WTC11 (cell line): Measurements from ENCODE around the gene NXT1. TPM values are rescaled to one million over a fixed set of nuclear protein-coding genes. Genes with fewer than 3 reads are reported as not detected.

Experiments
- ATAC-seq: fragments of 200-7000 bp; cut with Tn5 transposase; 2 replicates; pipeline ENCODE4 v1.10.0; 2021; ENCODE audit warnings: mild to moderate bottlenecking, moderate library complexity
- CTCF ChIA-PET: fragments of 300-600 bp; sonication (Branson Sonifier 250); formaldehyde crosslinking; loops from one replicate; lab custom pipeline; 2021; ENCODE audit warnings: antibody characterized with exemption; lab: Charles Lee
- POLR2A ChIA-PET: fragments of 350-600 bp; sonication (Branson Sonifier 250); formaldehyde crosslinking; loops from one replicate; lab custom pipeline; 2021; ENCODE audit warnings: antibody characterized with exemption; lab: Charles Lee
- DNase-seq: peaks from one replicate; pipeline ENCODE4 v3.0.0; 2021; ENCODE audit warnings: low spot score
- H3K27ac Mint-ChIP-seq: 2 replicates; pipeline ENCODE4 v1.8.0; 2021; ENCODE audit warnings: mixed read lengths
- H3K27me3 Mint-ChIP-seq: 2 replicates; pipeline ENCODE4 v1.8.0; 2021; ENCODE audit warnings: low read depth, mild to moderate bottlenecking, moderate library complexity, mixed read lengths
- H3K36me3 Mint-ChIP-seq: 2 replicates; pipeline ENCODE4 v1.8.0; 2021; ENCODE audit warnings: mixed read lengths
- H3K4me1 Mint-ChIP-seq: 2 replicates; pipeline ENCODE4 v1.8.0; 2022; ENCODE audit warnings: mixed read lengths
- H3K4me3 Mint-ChIP-seq: 2 replicates; pipeline ENCODE4 v1.8.0; 2021; ENCODE audit warnings: mild to moderate bottlenecking, moderate library complexity, mixed read lengths
- H3K9me3 Mint-ChIP-seq: 2 replicates; pipeline ENCODE4 v1.8.0; 2021; ENCODE audit warnings: mixed read lengths
- ATF2 ChIP-seq: sonication (generic); formaldehyde crosslinking; IDR thresholded peaks from 2 replicates; pipeline ENCODE4 v1.8.1; 2022; ENCODE audit warnings: low read depth, missing genetic modification reagents, borderline replicate concordance
- CDX4 ChIP-seq: fragments of 250-450 bp; sonication (Bioruptor Pico); IDR thresholded peaks from 2 replicates; pipeline ENCODE4 v1.9.0; 2021; ENCODE audit warnings: moderate library complexity, mild to moderate bottlenecking, inconsistent platforms, borderline replicate concordance
- ELF4 ChIP-seq: sonication (generic); formaldehyde crosslinking; IDR thresholded peaks from 2 replicates; pipeline ENCODE4 v1.8.1; 2022; ENCODE audit warnings: low read depth, mild to moderate bottlenecking, moderate library complexity, missing genetic modification reagents
- GTF2I ChIP-seq: fragments of 250-450 bp; sonication (Bioruptor Pico); conservative IDR thresholded peaks from 2 replicates; pipeline ENCODE4 v1.4.0; 2021; ENCODE audit warnings: mild to moderate bottlenecking
- HMGXB4 ChIP-seq: sonication (generic); formaldehyde crosslinking; IDR thresholded peaks from 2 replicates; pipeline ENCODE4 v1.8.1; 2023; ENCODE audit warnings: mild to moderate bottlenecking, moderate library complexity, missing genetic modification reagents
- IRF1 ChIP-seq: sonication (generic); formaldehyde crosslinking; IDR thresholded peaks from 2 replicates; pipeline ENCODE4 v1.8.0; 2023; ENCODE audit warnings: missing genetic modification reagents
- MXD4 ChIP-seq: fragments of 250-450 bp; sonication (Bioruptor Pico); IDR thresholded peaks from 2 replicates; pipeline ENCODE4 v1.8.0; 2021; ENCODE audit warnings: mild to moderate bottlenecking, moderate library complexity, borderline replicate concordance
- NFYB ChIP-seq: sonication (generic); formaldehyde crosslinking; conservative IDR thresholded peaks from 2 replicates; pipeline ENCODE4 v1.8.0; 2022; ENCODE audit warnings: low read depth, missing genetic modification reagents
- NR2C2 ChIP-seq: sonication (generic); formaldehyde crosslinking; IDR thresholded peaks from 2 replicates; pipeline ENCODE4 v1.8.0; 2022; ENCODE audit warnings: mild to moderate bottlenecking, missing genetic modification reagents
- PREB ChIP-seq: sonication (generic); formaldehyde crosslinking; IDR thresholded peaks from 2 replicates; pipeline ENCODE4 v1.8.1; 2022; ENCODE audit warnings: mild to moderate bottlenecking, missing genetic modification reagents, moderate library complexity, borderline replicate concordance
- TEAD1 ChIP-seq: sonication (generic); formaldehyde crosslinking; IDR thresholded peaks from 2 replicates; pipeline ENCODE4 v1.8.0; 2022; ENCODE audit warnings: mild to moderate bottlenecking, missing genetic modification reagents
- TP53 ChIP-seq: sonication (generic); formaldehyde crosslinking; IDR thresholded peaks from 2 replicates; pipeline ENCODE4 v1.8.1; 2023; ENCODE audit warnings: mild to moderate bottlenecking, missing genetic modification reagents
- USF1 ChIP-seq: sonication (generic); formaldehyde crosslinking; IDR thresholded peaks from 2 replicates; pipeline ENCODE4 v1.8.0; 2022; ENCODE audit warnings: mild to moderate bottlenecking, missing genetic modification reagents
- ZNF138 ChIP-seq: sonication (generic); formaldehyde crosslinking; conservative IDR thresholded peaks from 2 replicates; pipeline ENCODE4 v1.8.1; 2022; ENCODE audit warnings: mild to moderate bottlenecking, moderate library complexity, missing genetic modification reagents
- ZNF232 ChIP-seq: sonication (generic); formaldehyde crosslinking; IDR thresholded peaks from 2 replicates; pipeline ENCODE4 v1.8.0; 2022; ENCODE audit warnings: mild to moderate bottlenecking, missing genetic modification reagents
- ZNF281 ChIP-seq: sonication (generic); formaldehyde crosslinking; IDR thresholded peaks from 2 replicates; pipeline ENCODE4 v1.8.0; 2023; ENCODE audit warnings: mild to moderate bottlenecking, missing genetic modification reagents
- ZNF416 ChIP-seq: fragments of 250-450 bp; sonication (Bioruptor Pico); IDR thresholded peaks from 2 replicates; pipeline ENCODE4 v1.9.0; 2021; ENCODE audit warnings: mild to moderate bottlenecking, inconsistent platforms
- ZNF532 ChIP-seq: fragments of 250-450 bp; sonication (Bioruptor Pico); IDR thresholded peaks from 2 replicates; pipeline ENCODE4 v1.9.0; 2021; ENCODE audit warnings: mild to moderate bottlenecking, borderline replicate concordance
- total RNA-seq: library from RNA; stranded (reverse); gene quantifications from 3 replicates; pipeline ENCODE4 v1.2.3, GENCODE V29; 2021

NXT1 gene
- total RNA-seq, 1 experiment from 2014 or later: 18.8 TPM

- no peak for ATAC-seq
- ChIA-PET POLR2A (interaction anchor here (0.6 kb wide), 1 partner anchor 9 kb away, joined by 3 read pairs; no protein-coding TSS in a partner anchor), CTCF (no interaction called here)
- DNase-seq: no peak
- H3K27ac Mint-ChIP-seq: 0 out of 2 replicates have a peak overlapping the region, but pooled peaks have one; percentile 19
- no peak for TF ChIP-seq CDX4
- TF ChIP-seq ATF2 (CRISPR knock-in tag): no peak
- TF ChIP-seq USF1 (CRISPR knock-in tag): no peak
- TF ChIP-seq TEAD1 (CRISPR knock-in tag): no peak
- TF ChIP-seq NFYB (CRISPR knock-in tag): no peak
- no peak for TF ChIP-seq IRF1 (CRISPR knock-in tag)
- no peaks in the 10 kb centered on the region for H3K9me3 Mint-ChIP-seq
- H3K4me1 Mint-ChIP-seq: no peaks in the 10 kb centered on the region
- peaks cover 73% of the 10 kb centered on the region for H3K36me3 Mint-ChIP-seq
- no peaks in the 10 kb centered on the region for H3K27me3 Mint-ChIP-seq
- no peak overlapping the region for H3K4me3 Mint-ChIP-seq
Observed at GRCh38 chr20:23374441-23374840, 23.9 kb downstream of the NXT1 start.

GRCh38 chr20:23375827-23376226 lies 25.2 kb downstream of the NXT1 start:
- H3K36me3 Mint-ChIP-seq: peaks cover 68% of the 10 kb centered on the region
- H3K27ac Mint-ChIP-seq: no peak overlapping the region; the same call in 1 of the 2 replicates
- H3K4me1 Mint-ChIP-seq: no peaks in the 10 kb centered on the region
- H3K4me3 Mint-ChIP-seq: no peak overlapping the region
- ATAC-seq: no peak
- no peaks in the 10 kb centered on the region for H3K27me3 Mint-ChIP-seq
- POLR2A ChIA-PET: no interaction called here
- CTCF ChIA-PET: no interaction called here
- no peaks in the 10 kb centered on the region for H3K9me3 Mint-ChIP-seq
- DNase-seq: no peak
- TF ChIP-seq USF1 (CRISPR knock-in tag) (no peak), ZNF416 (CRISPR knock-in tag) (no peak), ZNF532 (CRISPR knock-in tag) (no peak), PREB (no peak), NR2C2 (CRISPR knock-in tag) (no peak), HMGXB4 (CRISPR knock-in tag) (no peak), NFYB (CRISPR knock-in tag) (no peak), ZNF138 (CRISPR knock-in tag) (no peak), MXD4 (CRISPR knock-in tag) (no peak), ZNF281 (CRISPR knock-in tag) (no peak), TP53 (no peak), ZNF232 (no peak), GTF2I (CRISPR knock-in tag) (no peak), ELF4 (CRISPR knock-in tag) (no peak)
